ENCODE data around the gene ARHGEF1.

The ARHGEF1 gene

DNA sequence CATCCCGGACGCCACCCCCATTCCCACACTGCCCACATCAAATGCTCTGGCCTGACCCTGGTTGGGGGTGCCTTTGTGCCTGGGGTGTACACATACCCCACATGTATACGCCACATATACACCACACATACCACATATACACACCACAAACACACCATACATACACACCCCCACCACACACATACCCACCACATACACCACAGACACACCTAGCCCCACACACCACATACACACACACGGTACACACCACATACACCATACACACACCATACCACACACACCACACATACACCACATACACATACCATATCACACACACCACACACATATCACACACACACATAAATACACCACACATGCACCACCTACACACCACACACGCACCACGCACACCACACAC lies 35.1 kb downstream of the ARHGEF1 start (continued):
- TF ChIP-seq, protein P1, sequence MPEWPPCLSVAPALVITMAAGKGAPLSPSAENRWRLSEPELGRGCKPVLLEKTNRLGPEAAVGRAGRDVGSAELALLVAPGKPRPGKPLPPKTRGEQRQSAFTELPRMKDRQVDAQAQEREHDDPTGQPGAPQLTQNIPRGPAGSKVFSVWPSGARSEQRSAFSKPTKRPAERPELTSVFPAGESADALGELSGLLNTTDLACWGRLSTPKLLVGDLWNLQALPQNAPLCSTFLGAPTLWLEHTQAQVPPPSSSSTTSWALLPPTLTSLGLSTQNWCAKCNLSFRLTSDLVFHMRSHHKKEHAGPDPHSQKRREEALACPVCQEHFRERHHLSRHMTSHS (tag by site-specific recombination; IDR thresholded peaks at IDR 0.05): 0 out of 2 replicates have a peak, but pooled peaks have one; percentile 21
- TF ChIP-seq ZNF776 (tag by site-specific recombination; IDR thresholded peaks at IDR 0.05; ENCODE audit: borderline replicate concordance) (no peak), ZNF544 (tag by site-specific recombination; IDR thresholded peaks at IDR 0.05) (0 out of 2 replicates have a peak, but pooled peaks have one; percentile 6), ZNF610 (tag by site-specific recombination; IDR thresholded peaks at IDR 0.05; ENCODE audit: borderline replicate concordance) (no peak), ZNF112 (tag by site-specific recombination; IDR thresholded peaks at IDR 0.05) (no peak), ZFHX2 (tag by site-specific recombination; conservative IDR thresholded peaks at IDR 0.05) (peak; percentile 7; the same call in 1 of the 2 replicates), ZNF223 (tag by site-specific recombination; IDR thresholded peaks at IDR 0.05) (no peak), FEZF1 (tag by site-specific recombination; IDR thresholded peaks at IDR 0.05) (no peak), GLI4 (tag by site-specific recombination; IDR thresholded peaks at IDR 0.05) (0 out of 2 replicates have a peak, but pooled peaks have one; percentile 50), HOXD13 (CRISPR knock-in tag; IDR thresholded peaks at IDR 0.05; ENCODE audit: borderline replicate concordance) (no peak), ZNF830 (tag by site-specific recombination; IDR thresholded peaks at IDR 0.05; ENCODE audit: low read depth) (no peak), ZEB2 (tag by site-specific recombination; IDR thresholded peaks at IDR 0.05) (no peak), ZNF114 (tag by site-specific recombination; IDR thresholded peaks at IDR 0.05) (no peak), ZNF292 (tag by site-specific recombination; IDR thresholded peaks at IDR 0.05; ENCODE audit: borderline replicate concordance, low read depth) (no peak)
- TF ChIP-seq, protein P2, sequence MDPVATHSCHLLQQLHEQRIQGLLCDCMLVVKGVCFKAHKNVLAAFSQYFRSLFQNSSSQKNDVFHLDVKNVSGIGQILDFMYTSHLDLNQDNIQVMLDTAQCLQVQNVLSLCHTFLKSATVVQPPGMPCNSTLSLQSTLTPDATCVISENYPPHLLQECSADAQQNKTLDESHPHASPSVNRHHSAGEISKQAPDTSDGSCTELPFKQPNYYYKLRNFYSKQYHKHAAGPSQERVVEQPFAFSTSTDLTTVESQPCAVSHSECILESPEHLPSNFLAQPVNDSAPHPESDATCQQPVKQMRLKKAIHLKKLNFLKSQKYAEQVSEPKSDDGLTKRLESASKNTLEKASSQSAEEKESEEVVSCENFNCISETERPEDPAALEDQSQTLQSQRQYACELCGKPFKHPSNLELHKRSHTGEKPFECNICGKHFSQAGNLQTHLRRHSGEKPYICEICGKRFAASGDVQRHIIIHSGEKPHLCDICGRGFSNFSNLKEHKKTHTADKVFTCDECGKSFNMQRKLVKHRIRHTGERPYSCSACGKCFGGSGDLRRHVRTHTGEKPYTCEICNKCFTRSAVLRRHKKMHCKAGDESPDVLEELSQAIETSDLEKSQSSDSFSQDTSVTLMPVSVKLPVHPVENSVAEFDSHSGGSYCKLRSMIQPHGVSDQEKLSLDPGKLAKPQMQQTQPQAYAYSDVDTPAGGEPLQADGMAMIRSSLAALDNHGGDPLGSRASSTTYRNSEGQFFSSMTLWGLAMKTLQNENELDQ (tag by site-specific recombination; IDR thresholded peaks at IDR 0.05; ENCODE audit: low read depth): no peak
- TF ChIP-seq, protein P3, sequence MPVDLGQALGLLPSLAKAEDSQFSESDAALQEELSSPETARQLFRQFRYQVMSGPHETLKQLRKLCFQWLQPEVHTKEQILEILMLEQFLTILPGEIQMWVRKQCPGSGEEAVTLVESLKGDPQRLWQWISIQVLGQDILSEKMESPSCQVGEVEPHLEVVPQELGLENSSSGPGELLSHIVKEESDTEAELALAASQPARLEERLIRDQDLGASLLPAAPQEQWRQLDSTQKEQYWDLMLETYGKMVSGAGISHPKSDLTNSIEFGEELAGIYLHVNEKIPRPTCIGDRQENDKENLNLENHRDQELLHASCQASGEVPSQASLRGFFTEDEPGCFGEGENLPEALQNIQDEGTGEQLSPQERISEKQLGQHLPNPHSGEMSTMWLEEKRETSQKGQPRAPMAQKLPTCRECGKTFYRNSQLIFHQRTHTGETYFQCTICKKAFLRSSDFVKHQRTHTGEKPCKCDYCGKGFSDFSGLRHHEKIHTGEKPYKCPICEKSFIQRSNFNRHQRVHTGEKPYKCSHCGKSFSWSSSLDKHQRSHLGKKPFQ (tag by site-specific recombination; IDR thresholded peaks at IDR 0.05): 0 out of 2 replicates have a peak, but pooled peaks have one; percentile 9
- TF ChIP-seq, protein P4, sequence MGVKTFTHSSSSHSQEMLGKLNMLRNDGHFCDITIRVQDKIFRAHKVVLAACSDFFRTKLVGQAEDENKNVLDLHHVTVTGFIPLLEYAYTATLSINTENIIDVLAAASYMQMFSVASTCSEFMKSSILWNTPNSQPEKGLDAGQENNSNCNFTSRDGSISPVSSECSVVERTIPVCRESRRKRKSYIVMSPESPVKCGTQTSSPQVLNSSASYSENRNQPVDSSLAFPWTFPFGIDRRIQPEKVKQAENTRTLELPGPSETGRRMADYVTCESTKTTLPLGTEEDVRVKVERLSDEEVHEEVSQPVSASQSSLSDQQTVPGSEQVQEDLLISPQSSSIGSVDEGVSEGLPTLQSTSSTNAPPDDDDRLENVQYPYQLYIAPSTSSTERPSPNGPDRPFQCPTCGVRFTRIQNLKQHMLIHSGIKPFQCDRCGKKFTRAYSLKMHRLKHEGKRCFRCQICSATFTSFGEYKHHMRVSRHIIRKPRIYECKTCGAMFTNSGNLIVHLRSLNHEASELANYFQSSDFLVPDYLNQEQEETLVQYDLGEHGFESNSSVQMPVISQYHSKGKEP (tag by site-specific recombination; IDR thresholded peaks at IDR 0.05): no peak

DNA sequence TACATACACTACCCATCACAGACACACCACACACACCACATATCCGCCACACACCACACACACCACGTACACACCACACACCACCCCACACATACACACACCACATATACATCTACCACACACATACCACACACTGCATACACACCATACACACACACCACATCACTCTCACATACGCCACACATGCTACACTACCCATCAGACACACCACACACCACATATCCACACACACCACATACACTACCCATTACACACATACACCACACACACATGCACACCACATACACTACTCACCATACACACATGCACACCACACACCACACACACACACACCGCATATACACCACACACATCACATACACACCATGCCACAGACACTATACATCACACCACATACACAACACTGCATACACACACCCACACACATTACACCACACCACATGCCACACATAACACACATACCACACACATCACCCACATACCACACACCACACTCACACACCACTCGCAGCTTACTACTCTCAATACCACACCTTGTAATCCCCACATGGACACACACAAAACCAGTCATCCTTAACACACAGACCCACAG lies 35.8 kb downstream of the ARHGEF1 start:
- Histone ChIP-seq H3K36me3 (ENCODE audit: control insufficient read depth in 2 of 2, insufficient read depth in 1 of 2, low read length in 2 of 2) (no peaks in the 10 kb centered on the region), H3K4me3 (ENCODE audit: low read depth, low read length) (no peak overlapping the region), H3K9me3 (ENCODE audit: control insufficient read depth, insufficient read depth, low read depth, low read length) (no peaks in the 10 kb centered on the region), H3K27ac (ENCODE audit: extremely low read depth, low read depth, low read length) (no peak overlapping the region), H3K4me1 (ENCODE audit: control insufficient read depth, insufficient read depth, low read length) (no peaks in the 10 kb centered on the region)
- POLR2A ChIA-PET: interaction anchor here (1.3 kb wide), 1 partner anchor 58 kb away, joined by 5 read pairs; the partner anchor contains the start of gene RPS19
- CTCF ChIA-PET: interaction anchor here (0.9 to 1.1 kb wide), 2 partner anchors 15 to 46 kb away, joined by 3 to 5 read pairs; no protein-coding TSS in a partner anchor
- TF ChIP-seq, protein P5, sequence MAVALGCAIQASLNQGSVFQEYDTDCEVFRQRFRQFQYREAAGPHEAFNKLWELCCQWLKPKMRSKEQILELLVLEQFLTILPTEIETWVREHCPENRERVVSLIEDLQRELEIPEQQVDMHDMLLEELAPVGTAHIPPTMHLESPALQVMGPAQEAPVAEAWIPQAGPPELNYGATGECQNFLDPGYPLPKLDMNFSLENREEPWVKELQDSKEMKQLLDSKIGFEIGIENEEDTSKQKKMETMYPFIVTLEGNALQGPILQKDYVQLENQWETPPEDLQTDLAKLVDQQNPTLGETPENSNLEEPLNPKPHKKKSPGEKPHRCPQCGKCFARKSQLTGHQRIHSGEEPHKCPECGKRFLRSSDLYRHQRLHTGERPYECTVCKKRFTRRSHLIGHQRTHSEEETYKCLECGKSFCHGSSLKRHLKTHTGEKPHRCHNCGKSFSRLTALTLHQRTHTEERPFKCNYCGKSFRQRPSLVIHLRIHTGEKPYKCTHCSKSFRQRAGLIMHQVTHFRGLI (tag by site-specific recombination; IDR thresholded peaks at IDR 0.05): no peak
- TF ChIP-seq KLF7 (tag by site-specific recombination; IDR thresholded peaks at IDR 0.05; ENCODE audit: borderline replicate concordance) (no peak), ZNF707 (tag by site-specific recombination; IDR thresholded peaks at IDR 0.05) (0 out of 2 replicates have a peak, but pooled peaks have one; percentile 34), ZSCAN23 (tag by site-specific recombination; IDR thresholded peaks at IDR 0.05) (no peak), ZNF776 (tag by site-specific recombination; IDR thresholded peaks at IDR 0.05; ENCODE audit: borderline replicate concordance) (0 out of 2 replicates have a peak, but pooled peaks have one; percentile 25), OVOL3 (tag by site-specific recombination; IDR thresholded peaks at IDR 0.05) (no peak), ZNF202 (tag by site-specific recombination; IDR thresholded peaks at IDR 0.05; ENCODE audit: borderline replicate concordance) (0 out of 2 replicates have a peak, but pooled peaks have one; percentile 51), ZNF791 (tag by site-specific recombination; IDR thresholded peaks at IDR 0.05) (peak; percentile 17; the same call in 1 of the 2 replicates), ZNF239 (tag by site-specific recombination; IDR thresholded peaks at IDR 0.05) (0 out of 2 replicates have a peak, but pooled peaks have one; percentile 45), ZNF544 (tag by site-specific recombination; IDR thresholded peaks at IDR 0.05) (peak; percentile 61; the same call in 1 of the 2 replicates)
- TF ChIP-seq, protein P6, sequence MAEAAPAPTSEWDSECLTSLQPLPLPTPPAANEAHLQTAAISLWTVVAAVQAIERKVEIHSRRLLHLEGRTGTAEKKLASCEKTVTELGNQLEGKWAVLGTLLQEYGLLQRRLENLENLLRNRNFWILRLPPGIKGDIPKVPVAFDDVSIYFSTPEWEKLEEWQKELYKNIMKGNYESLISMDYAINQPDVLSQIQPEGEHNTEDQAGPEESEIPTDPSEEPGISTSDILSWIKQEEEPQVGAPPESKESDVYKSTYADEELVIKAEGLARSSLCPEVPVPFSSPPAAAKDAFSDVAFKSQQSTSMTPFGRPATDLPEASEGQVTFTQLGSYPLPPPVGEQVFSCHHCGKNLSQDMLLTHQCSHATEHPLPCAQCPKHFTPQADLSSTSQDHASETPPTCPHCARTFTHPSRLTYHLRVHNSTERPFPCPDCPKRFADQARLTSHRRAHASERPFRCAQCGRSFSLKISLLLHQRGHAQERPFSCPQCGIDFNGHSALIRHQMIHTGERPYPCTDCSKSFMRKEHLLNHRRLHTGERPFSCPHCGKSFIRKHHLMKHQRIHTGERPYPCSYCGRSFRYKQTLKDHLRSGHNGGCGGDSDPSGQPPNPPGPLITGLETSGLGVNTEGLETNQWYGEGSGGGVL (tag by site-specific recombination; IDR thresholded peaks at IDR 0.05): peak; percentile 4; the same call in 1 of the 2 replicates
